HG03060 (cell line): Measurements from ENCODE around the gene PHOSPHO2.
A peak's percentile ranks its signal among the peaks of the same experiment; 100 is the strongest.

Experiments used
- ATAC-seq: cut with Tn5 transposase; IDR thresholded peaks from one replicate; pipeline ENCODE4 v1.9.1; 2021; ENCODE audit warnings: low read depth, moderate number of reproducible peaks; ENCODE audit not compliant: unreplicated experiment

PHOSPHO2 gene

DNA sequence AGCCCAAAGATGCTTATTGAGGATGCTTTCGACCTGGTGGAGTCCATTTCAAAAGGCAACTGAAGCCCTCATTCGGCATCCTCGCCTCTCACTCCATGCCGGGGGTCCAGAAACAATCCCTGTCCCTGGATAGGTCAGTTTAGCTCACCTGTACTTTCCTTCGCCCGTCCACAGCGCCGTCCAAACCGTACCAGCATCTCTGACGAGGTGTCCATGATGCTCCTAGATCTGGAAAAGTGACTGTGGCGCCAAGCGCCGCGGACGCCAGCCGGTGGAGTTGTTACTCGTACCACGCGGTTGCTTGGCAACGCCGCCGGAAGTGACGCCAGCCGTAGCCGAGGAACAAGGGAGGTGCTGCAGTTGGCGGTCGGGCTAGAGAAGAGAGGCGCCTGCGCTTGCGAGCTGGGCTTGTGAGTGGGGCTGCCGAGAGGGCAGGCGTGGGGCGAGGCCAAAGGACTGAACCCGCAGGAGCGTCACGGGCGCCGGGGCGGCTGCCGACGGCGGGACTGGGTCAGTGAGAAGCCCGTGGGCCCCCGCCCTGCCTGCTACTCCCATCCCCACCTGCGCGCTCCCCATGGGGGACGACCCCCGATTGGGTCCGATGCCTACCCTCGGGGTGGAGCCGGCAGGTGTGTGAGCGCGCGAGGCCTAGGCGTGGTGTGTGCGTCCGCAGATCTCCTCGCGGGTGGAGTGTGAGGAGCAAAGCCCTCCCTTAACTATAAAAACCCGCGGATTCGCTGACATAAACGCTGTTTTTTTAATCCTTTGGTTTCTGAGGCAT lies at the start of gene PHOSPHO2, which contains the start of gene CFAP210:
Gene PHOSPHO2, plus strand, starts transcription at position 357 of the 781 bp plus-strand sequence. CDS start 6,503 bp downstream, outside the sequence.
Gene CFAP210, minus strand, starts transcription at position 293 of the 781 bp plus-strand sequence. Its CDS starts 78 bp downstream, at position 215.
- ATAC-seq, result peak; percentile 96

GRCh38 chr2:169647496-169647895 lies 46.8 kb upstream of the PHOSPHO2 start:
- no peak for ATAC-seq

DNA sequence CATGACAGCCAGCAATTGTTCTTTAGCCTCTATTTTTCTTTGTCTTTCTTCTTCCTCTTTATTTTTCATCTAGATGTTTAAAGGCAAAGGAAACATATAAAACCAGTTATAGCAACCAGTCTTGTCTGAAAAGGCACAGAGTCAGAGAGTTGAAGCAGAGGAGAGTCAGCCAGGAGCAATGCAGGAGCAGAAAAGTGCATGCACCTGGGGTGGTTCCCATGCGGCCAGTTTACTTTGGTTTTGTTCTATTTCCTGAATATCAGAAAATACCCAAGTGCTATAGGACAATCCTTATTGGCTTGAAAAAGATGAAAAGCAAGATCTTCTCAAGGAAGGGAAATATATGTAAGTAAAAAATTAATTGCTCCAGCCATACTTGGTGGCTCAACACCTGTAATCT lies 45.0 kb upstream of the PHOSPHO2 start:
- no peak for ATAC-seq

DNA sequence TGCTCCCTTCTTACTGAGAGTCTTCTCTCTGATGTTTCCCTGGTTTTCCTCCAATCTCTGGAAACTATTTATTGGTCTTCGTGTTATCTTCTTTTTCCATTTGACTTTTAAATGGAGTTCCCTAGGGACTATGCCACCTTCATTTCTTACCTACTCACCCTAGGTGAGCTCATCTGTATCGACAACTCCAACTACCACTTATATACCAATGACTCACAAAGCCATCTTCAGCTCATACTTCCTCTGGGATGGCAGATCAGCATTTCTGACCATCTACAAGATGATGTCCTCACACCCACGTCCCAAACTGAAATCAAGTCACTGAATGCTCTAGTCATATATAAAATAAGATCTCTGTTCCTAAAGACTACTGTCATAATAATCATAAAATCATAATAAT lies 40.6 kb upstream of the PHOSPHO2 start:
- no peak for ATAC-seq

DNA sequence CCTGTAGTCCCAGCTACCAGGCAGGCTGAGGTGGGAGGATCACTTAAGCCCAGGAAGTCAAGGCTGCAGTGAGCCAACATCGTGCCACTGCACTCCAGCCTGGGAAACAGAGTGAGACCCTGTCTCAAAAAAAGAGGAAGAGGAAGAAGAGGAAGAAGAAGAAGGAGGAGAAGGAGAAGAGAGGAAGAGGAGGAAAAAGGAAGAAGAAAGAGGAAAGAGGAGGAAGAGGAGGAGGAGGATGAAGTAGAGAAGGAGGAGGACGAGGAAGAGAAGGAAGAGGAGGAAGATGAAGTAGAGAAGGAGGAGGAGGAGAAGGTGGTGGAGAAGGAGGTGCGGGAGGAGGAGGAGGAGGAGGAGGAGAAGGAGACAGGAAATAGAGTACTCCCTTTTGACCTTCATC lies 38.1 kb upstream of the PHOSPHO2 start:
- ATAC-seq, result no peak

- no peak for ATAC-seq
Measured at GRCh38 chr2:169658877-169659276, 35.4 kb upstream of the PHOSPHO2 start.

DNA sequence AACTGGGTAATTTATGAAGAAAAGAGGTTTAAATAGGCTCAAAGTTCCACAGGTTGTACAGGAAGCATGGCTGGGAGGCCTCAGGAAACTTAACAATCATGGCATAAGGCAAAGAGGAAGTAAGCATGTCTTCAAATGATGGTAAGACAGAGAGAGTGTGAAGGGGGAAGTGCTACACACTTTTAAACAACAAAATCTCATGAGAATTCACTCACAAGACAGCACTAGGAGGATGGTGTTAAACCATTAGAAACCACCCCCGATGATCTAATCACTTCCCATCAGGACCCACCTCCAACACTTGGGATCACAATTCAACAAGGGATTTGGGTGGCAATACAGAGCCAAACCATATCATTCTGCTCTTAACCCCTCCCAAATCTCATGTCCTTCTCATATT lies 34.9 kb upstream of the PHOSPHO2 start:
- ATAC-seq, result no peak

GRCh38 chr2:169661265-169661664 lies 33.0 kb upstream of the PHOSPHO2 start:
- no peak for ATAC-seq

DNA sequence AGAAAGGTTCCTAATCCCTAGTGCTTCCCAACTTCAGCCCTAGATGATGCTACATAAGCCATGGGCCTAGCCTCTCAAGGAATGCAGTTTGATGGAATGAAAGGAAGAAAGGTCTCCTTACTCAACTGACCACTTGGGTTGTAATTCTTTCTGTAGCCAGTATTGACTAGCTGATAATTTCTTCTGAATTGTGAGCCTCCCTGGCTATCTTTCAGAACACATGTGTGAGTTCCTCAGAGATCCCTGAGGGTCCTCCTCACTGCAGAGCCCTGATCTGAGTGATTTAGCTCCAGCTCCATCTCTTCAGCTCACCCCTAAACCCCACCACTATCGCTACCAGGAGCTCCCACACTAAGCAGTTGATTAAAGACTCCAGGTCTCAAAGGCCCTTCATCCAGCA lies 31.5 kb upstream of the PHOSPHO2 start:
- ATAC-seq, result no peak

- ATAC-seq, result no peak
Measured at GRCh38 chr2:169663247-169663646, 31.0 kb upstream of the PHOSPHO2 start.

DNA sequence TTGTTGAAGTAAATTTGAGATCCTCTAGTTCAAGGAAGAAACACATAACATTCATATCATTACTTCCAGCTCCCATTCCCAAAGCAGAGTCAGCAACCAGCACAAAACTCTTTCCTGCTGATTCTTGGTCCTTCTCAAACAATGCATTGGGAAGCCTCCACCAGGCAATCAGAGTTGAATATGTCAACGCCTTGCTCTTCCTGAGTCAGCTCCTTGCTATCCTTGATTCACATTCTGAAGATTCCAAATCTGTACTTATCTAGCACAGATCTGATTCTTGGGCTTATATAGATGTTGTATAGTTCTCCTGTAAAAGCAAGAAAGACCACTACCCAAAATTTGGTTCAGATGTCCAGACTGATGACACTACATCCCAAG lies 29.7 kb upstream of the PHOSPHO2 start:
- ATAC-seq, result no peak

DNA sequence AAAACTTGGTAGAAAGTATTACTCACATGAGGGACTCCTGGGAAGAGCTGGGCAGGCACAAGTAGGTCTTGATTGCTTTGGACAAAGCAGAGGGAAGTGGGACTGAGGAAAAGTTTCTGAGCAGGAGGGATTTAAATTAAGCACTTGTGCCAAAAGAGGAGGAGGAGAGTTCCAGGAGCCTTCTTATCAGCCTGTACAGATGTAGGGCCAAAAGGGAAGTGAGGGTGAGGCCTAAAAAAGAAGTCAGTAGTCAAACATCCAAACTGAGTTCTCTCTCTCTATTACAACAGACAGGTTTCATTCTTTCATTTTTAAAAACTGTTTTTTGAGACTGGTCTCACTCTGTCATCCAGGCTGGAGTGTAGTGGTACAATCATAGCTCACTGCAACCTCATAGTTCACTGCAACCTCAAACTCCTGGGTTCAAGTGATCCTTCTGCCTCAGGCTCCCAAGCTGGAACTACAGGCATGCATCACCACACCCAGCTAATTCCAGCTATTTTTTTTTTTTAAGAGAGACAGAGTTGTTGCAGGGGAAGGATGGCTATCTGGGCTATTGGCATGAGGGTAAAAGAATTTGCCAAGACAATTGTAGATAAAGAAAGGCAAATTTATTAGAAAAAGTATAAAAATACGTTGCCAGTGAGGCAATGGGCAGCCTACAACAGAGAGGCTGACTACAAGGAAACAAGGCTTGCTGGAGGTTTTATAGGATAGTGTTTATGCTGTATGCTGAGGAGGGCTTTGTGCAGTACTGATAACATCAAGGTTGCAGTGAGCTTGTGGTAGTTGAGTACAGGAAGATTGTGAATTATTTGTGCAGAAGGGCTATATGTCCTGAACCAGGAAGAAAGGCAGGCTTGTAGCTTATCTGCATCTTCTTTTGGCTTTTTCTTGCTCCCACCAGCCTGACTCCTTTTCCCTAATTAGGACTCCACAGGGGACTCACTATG lies 29.0 kb upstream of the PHOSPHO2 start:
- ATAC-seq, result no peak

DNA sequence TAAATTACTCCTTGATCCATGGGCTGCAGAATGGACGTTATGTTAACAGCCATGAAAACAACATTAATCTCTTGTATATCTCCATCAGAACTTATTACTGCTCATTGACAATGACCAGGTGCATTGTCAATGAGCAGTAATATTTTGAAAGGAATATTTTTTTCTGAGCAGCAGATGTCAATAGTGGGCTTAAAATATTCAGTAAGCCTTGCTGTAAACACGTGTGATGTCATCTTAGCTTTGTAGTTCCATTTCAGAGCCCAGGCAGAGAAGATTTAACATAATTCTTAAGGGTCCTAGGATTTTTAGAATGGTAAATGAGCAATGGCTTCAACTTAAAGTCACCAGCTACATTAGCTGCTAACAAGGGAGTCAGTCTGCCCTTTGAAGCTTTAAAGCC lies 26.7 kb upstream of the PHOSPHO2 start:
- ATAC-seq, result no peak

- no peak for ATAC-seq
Measured at GRCh38 chr2:169670215-169670651, 24.0 kb upstream of the PHOSPHO2 start.

GRCh38 chr2:169670937-169671336 lies 23.3 kb upstream of the PHOSPHO2 start:
- ATAC-seq, result no peak

GRCh38 chr2:169672406-169672805 lies 21.9 kb upstream of the PHOSPHO2 start:
- ATAC-seq, result no peak

- no peak for ATAC-seq
Measured at GRCh38 chr2:169673106-169673505, 21.2 kb upstream of the PHOSPHO2 start.

GRCh38 chr2:169673921-169674320 lies 20.3 kb upstream of the PHOSPHO2 start:
- ATAC-seq, result no peak

DNA sequence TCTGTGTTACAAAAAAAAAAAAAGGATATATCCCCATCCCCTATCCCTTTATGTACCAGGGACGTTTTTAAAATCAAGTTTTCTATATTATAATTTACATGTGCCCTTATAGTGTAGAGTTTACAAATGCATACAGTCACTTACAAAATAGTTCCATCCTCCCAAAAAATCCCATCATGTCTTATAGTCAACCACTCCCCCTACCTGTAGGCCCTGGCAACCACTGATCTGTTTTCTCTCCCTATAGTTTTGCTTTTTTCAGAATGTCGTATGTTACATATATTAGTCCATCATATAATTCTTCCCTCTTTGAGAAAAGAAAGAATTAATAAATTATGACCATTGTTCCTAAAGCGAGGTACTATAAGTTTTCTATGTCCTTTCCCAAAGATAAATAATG lies 17.9 kb upstream of the PHOSPHO2 start:
- no peak for ATAC-seq

DNA sequence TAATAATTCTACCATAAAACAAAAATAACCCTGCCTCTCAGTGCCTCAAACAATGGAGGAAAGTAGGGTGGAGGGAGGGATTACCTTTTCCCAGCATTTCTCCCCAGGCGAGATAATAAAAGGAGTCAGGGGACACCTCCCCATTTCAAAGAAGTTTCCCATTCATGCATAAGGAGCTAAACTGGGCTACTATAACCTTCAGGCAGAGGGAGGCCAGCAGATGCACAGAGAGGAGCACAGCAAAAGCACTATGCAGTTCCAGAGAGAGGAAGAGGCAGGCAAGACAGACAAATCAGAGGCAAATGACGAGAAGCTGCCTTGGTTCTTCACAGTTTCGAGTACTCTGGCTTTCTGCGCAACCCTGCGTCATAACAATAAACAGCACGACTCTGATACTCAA lies 17.4 kb upstream of the PHOSPHO2 start:
- no peak for ATAC-seq

GRCh38 chr2:169683054-169683424 lies 11.2 kb upstream of the PHOSPHO2 start:
- ATAC-seq, result no peak
